ENCODE measurements around the gene HDLBP.

The HDLBP gene

GRCh38 chr2:241217320-241218031, 98.0 kb downstream of the HDLBP start:
- TF ChIP-seq CTCF (IDR thresholded peaks at IDR 0.05) = no peak

DNA sequence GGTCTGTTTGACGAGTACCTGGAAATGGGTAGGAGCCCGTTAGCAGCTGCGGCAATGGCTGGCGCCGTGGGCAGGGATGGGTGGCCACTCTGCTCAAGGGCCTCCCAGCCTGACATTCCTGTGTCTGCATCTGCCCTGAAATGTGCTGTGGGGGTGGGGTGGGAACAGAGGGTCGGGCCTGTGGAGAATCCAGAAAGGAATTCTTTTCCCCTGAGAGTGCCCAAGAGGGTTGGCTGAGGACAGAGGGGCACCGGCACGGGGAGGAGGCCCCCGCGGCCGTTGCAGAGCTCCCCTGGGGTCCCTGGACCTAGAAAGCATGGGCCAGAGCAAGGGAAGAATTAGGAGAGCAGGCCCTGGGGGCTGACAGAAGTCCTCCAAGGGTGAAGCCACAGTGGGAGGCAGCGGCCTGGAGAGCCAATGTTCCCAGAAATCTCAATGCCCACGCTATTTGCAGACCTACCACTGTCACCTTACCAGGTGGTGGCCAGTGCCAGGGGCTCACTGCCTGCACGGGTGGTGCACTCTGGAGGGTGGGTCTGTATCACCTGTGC, 99.2 kb downstream of the HDLBP start:
- TF ChIP-seq CTCF (IDR thresholded peaks at IDR 0.05) = no peak

DNA sequence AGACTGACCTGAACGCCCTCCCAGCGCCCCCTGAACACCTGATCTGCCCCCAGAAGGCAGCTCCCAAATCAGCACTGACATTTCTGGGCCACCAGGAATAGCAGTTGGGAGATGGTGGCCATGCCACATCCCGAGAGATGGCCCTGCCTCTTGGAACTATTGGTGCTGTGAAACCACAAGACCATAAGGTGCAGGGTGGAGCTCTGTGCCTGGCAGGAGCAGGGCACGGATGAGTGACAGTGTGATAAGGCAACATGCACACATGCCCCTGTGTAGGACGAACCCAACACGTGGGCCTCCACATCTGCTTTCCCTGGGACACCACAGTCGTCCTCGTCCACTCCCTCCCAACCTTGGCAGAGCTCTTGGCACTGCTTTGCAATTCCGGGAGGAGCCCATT, 100.1 kb downstream of the HDLBP start:
- TF ChIP-seq CTCF (IDR thresholded peaks at IDR 0.05) = no peak

DNA sequence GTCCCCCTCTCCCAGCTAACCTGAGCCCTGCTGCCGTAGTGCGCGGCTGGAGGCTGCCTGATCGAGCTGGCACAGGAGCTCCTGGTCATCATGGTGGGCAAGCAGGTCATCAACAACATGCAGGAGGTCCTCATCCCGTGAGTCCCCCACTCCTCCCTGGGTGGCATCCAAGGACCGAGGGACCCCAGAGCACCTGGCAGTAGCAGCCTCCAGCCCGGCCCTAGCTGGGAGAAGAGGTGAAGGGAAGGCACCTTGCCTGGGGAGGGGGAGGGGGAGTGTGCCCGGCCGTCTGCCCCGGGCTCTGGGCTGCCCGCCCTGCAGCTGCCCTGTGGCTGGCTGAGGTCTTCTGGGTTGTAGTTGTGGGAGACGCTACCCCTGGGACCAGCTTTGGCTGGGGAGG, 100.7 kb downstream of the HDLBP start:
- TF ChIP-seq CTCF (IDR thresholded peaks at IDR 0.05) = no peak

GRCh38 chr2:241214209-241214608, 101.3 kb downstream of the HDLBP start:
- no peak for TF ChIP-seq CTCF (IDR thresholded peaks at IDR 0.05)

DNA sequence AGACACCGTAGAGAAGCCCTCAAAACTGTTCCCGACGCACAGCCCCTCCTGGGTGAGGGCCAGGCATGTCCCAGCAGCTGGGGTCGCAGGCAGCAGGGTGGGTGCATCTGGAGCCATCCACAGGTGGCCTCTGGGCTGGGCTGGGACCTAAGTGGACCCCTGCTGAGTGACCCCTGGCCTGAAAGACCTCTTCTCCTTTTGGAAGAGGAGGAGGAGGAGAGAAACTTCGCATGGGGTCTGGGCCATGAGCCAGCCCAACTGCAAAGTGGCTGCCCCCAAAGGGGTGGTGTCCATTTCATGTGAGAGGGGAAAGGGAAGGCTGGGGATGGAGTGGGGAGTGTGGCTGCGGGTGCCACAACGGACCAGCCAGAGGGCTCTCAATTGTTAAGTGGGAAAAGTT, 101.9 kb downstream of the HDLBP start:
- TF ChIP-seq CTCF (IDR thresholded peaks at IDR 0.05) = no peak

- no peak for TF ChIP-seq CTCF (IDR thresholded peaks at IDR 0.05)
Measured at GRCh38 chr2:241213041-241213440, 102.4 kb downstream of the HDLBP start.

All from LNCAP (cell line).